HepG2 (cell line): ENCODE data around the gene ITPK1. TPM values are rescaled to one million over a fixed set of nuclear protein-coding genes. Genes with fewer than 3 reads are reported as not detected.

Experiments used
- ATAC-seq: fragments of 200-7000 bp; cut with Tn5 transposase; 3 replicates; pipeline ENCODE4 v1.9.1; 2020; ENCODE audit warnings: mild to moderate bottlenecking, moderate library complexity
- BruUV-seq: library from RNA; stranded (reverse); fragments of 400-500 nt; replicated peaks from 2 replicates; lab custom pipeline; 2021; lab: Mats Ljungman, UMichigan
- CTCF ChIA-PET: fragments of 300-600 bp; formaldehyde crosslinking; extraction: SDS; loops from one replicate; lab custom pipeline; 2021; ENCODE audit warnings: low total read pairs, inconsistent platforms, low intra/inter-chr PET ratio; lab: Yijun Ruan, JAX
- POLR2A ChIA-PET: fragments of 350-600 bp; sonication (Branson Sonifier 250); formaldehyde crosslinking; loops from one replicate; lab custom pipeline; 2020; ENCODE audit warnings: antibody characterized with exemption, inconsistent platforms; lab: Yijun Ruan, JAX
- DNase-seq: peaks from one replicate; pipeline ENCODE4 v3.0.0-alpha.2; 2015; ENCODE audit warnings: low spot score
- FAIRE-seq: peaks from 3 replicates; lab custom pipeline; 2011; peaks lifted over from hg19 to GRCh38; lab: Jason Lieb, UNC
- H2AFZ ChIP-seq: one replicate; pipeline ENCODE4 v1.6.1; 2011; ENCODE audit warnings: low read length, inconsistent platforms
- H3K27ac ChIP-seq: fragments of 300-600 bp; 3 replicates; pipeline ENCODE4 v1.8.0; 2011; ENCODE audit warnings: mixed run types, mild to moderate bottlenecking, mixed read lengths, low read length, inconsistent platforms; ENCODE audit not compliant: insufficient read depth; ENCODE audit errors: extremely low read length
- H3K27me3 ChIP-seq, 2 experiments: fragments of 200-600 bp in 1 of 2; 2 replicates in 1 of 2; 3 replicates in 1 of 2; pipeline versions ENCODE4 v1.6.0 to v1.8.0; 2011; ENCODE audit warnings: low read length in 2 of 2, mild to moderate bottlenecking in 2 of 2, moderate library complexity in 2 of 2, inconsistent platforms in 1 of 2; ENCODE audit not compliant: insufficient read depth in 2 of 2, control insufficient read depth in 1 of 2
- H3K36me3 ChIP-seq, 2 experiments: fragments of 200-600 bp in 1 of 2; replicated peaks in 1 of 2; 2 replicates in 1 of 2; 3 replicates in 1 of 2; pipeline versions ENCODE4 v1.5.1 to v1.8.0; 2011; ENCODE audit warnings: low read length in 2 of 2, inconsistent platforms in 1 of 2; ENCODE audit not compliant: insufficient read depth in 2 of 2, control insufficient read depth in 1 of 2
- H3K4me1 ChIP-seq: 2 replicates; pipeline ENCODE4 v1.5.1; 2012; ENCODE audit warnings: low read length, inconsistent platforms; ENCODE audit not compliant: insufficient read depth
- H3K4me2 ChIP-seq: 2 replicates; pipeline ENCODE4 v1.6.0; 2011; ENCODE audit warnings: low read depth, low read length, inconsistent platforms
- H3K4me3 ChIP-seq, 3 experiments: fragments of 200-600 bp in 1 of 3; sonication (generic), shearing (Covaris generic) in 1 of 3; replicated peaks in 1 of 3; 2 replicates each; pipeline ENCODE4 v1.5.1; 2011 to 2016; ENCODE audit warnings: low read length in 3 of 3, inconsistent platforms in 2 of 3, low read depth in 2 of 3, mild to moderate bottlenecking in 2 of 3, control low read depth in 1 of 3, mixed read lengths in 1 of 3; ENCODE audit not compliant: insufficient read depth in 1 of 3
- H3K79me2 ChIP-seq: one replicate; pipeline ENCODE4 v1.6.1; 2011; ENCODE audit warnings: low read length, inconsistent platforms; ENCODE audit not compliant: insufficient read depth
- H3K9ac ChIP-seq: 2 replicates; pipeline ENCODE4 v1.6.0; 2011; ENCODE audit warnings: mild to moderate bottlenecking, low read depth, low read length, inconsistent platforms; ENCODE audit not compliant: insufficient read depth
- H3K9me3 ChIP-seq: 2 replicates; pipeline ENCODE4 v1.5.1; 2012; ENCODE audit warnings: mild to moderate bottlenecking, low read length
- H4K20me1 ChIP-seq: 2 replicates; pipeline ENCODE4 v1.6.0; 2011; ENCODE audit warnings: inconsistent platforms, mild to moderate bottlenecking, low read length, moderate library complexity; ENCODE audit not compliant: insufficient read depth
- DMTF1 ChIP-seq: sonication (generic); formaldehyde crosslinking; IDR thresholded peaks from 2 replicates; pipeline ENCODE4 v1.4.0; 2020; ENCODE audit warnings: mild to moderate bottlenecking, missing genetic modification reagents
- NFATC3 ChIP-seq: sonication (generic); formaldehyde crosslinking; IDR thresholded peaks from 2 replicates; pipeline ENCODE4 v1.5.1; 2020; ENCODE audit warnings: mild to moderate bottlenecking, missing genetic modification reagents
- NFIB ChIP-seq: sonication (generic); formaldehyde crosslinking; IDR thresholded peaks from 2 replicates; pipeline ENCODE4 v1.9.0; 2021; ENCODE audit warnings: missing genetic modification reagents, mild to moderate bottlenecking, borderline replicate concordance
- NFKB2 ChIP-seq: sonication (generic); formaldehyde crosslinking; IDR thresholded peaks from 2 replicates; pipeline ENCODE4 v1.4.0; 2020; ENCODE audit warnings: missing genetic modification reagents, borderline replicate concordance
- PATZ1 ChIP-seq: sonication (generic); formaldehyde crosslinking; IDR thresholded peaks from 2 replicates; pipeline ENCODE4 v1.4.0; 2020; ENCODE audit warnings: missing genetic modification reagents
- PAXIP1 ChIP-seq: sonication (generic); formaldehyde crosslinking; conservative IDR thresholded peaks from 2 replicates; pipeline ENCODE4 v1.4.0; 2020; ENCODE audit warnings: mild to moderate bottlenecking, missing genetic modification reagents, moderate library complexity
- SIX1 ChIP-seq: sonication (generic); formaldehyde crosslinking; IDR thresholded peaks from 2 replicates; pipeline ENCODE4 v1.4.0; 2020; ENCODE audit warnings: missing genetic modification reagents, borderline replicate concordance
- SYNCRIP ChIP-seq: fragments of 200-400 bp; formaldehyde crosslinking; IDR thresholded peaks from 2 replicates; pipeline ENCODE4 v1.6.1; 2018; ENCODE audit warnings: mild to moderate bottlenecking, low read depth, low read length; ENCODE audit not compliant: insufficient read depth
- ZNF280B ChIP-seq: sonication (generic); formaldehyde crosslinking; IDR thresholded peaks from 2 replicates; pipeline ENCODE4 v1.5.0; 2020; ENCODE audit warnings: missing genetic modification reagents, mild to moderate bottlenecking, borderline replicate concordance
- ZNF484 ChIP-seq: sonication (generic); formaldehyde crosslinking; IDR thresholded peaks from 2 replicates; pipeline ENCODE4 v1.5.1; 2020; ENCODE audit warnings: mild to moderate bottlenecking, low read depth, missing genetic modification reagents, borderline replicate concordance
- ZNF501 ChIP-seq: sonication (generic); formaldehyde crosslinking; IDR thresholded peaks from 2 replicates; pipeline ENCODE4 v1.5.1; 2020; ENCODE audit warnings: mild to moderate bottlenecking, moderate library complexity, missing genetic modification reagents
- WGBS: methylation state at CpG from one replicate; pipeline ENCODE4 v1.1.6; 2017; ENCODE audit warnings: low lambda C conversion rate; 5-methylcytosine and 5-hydroxymethylcytosine counted together
- in situ Hi-C: cut with HindIII; loops from 2 replicates; pipeline ENCODE4 v1.10.0; 2017; ENCODE audit warnings: low pct_unique_long_range_greater_than_20kb; ENCODE audit not compliant: extremely low pct_ligation_motif_present
- intact Hi-C: fragments of 100-400 bp; cut with micrococcal nuclease; formaldehyde crosslinking; loops from one replicate; pipeline ENCODE4 v1.10.0; 2022; ENCODE audit not compliant: unreplicated experiment
- polyA plus RNA-seq, 8 experiments: library from polyadenylated mRNA; depleted of rRNA in 3 of 8; stranded (reverse) in 7 of 8; unstranded in 1 of 8; fragments of >200 nt; fragmentation: Illumina TruSeq in 4 of 8; extraction: Trizol in 4 of 8; gene quantifications; 2 replicates each; pipeline versions ENCODE4 v1.2.1 to v1.2.3, GENCODE V29; 2011 to 2016; ENCODE audit warnings: low read depth in 4 of 8, missing spikeins in 1 of 8, mixed read lengths in 1 of 8; ENCODE audit not compliant: insufficient read depth in 1 of 8
- total RNA-seq, 5 experiments: library from RNA; depleted of rRNA; stranded (reverse); fragments of >200 nt; fragmentation: Illumina TruSeq; extraction: Trizol; gene quantifications; 2 replicates each; pipeline ENCODE4 v1.2.3, GENCODE V29; 2016; ENCODE audit warnings: low read depth in 1 of 5

The ITPK1 gene
- total and polyA plus RNA-seq, 2 of the 13 experiments (the other 11 are each of a cell fraction or from before 2014, with no cell fraction given): 20.5 to 47.5 TPM

- TF ChIP-seq ZNF501 (CRISPR knock-in tag): no peak
- TF ChIP-seq DMTF1: no peak
- TF ChIP-seq SIX1: no peak
- TF ChIP-seq NFATC3 (CRISPR knock-in tag): no peak
- no peak for TF ChIP-seq NFIB
Observed at GRCh38 chr14:93163564-93163963, 47.8 kb upstream of the ITPK1 start (continued).

GRCh38 chr14:93161411-93161940, 45.8 kb upstream of the ITPK1 start:
- in situ Hi-C loops: no loop called here
- H3K27ac ChIP-seq: no peak overlapping the region
- H3K9me3 ChIP-seq: no peaks in the 10 kb centered on the region
- intact Hi-C loops: no loop called here
- ChIA-PET POLR2A (no interaction called here), CTCF (no interaction called here)
- no peaks in the 10 kb centered on the region for H3K36me3 ChIP-seq
- H3K4me2 ChIP-seq: peak overlapping the region; percentile 12; the same call in 1 of the 2 replicates
- H4K20me1 ChIP-seq: no peaks in the 10 kb centered on the region
- peaks cover 47% of the 10 kb centered on the region for H3K4me1 ChIP-seq
- H2AFZ ChIP-seq: peak overlapping the region; percentile 19
- no peak overlapping the region for H3K4me3 ChIP-seq
- FAIRE-seq: no peak
- H3K79me2 ChIP-seq: no peaks in the 10 kb centered on the region
- WGBS: 14% methylated on average over 4 of the region's 4 CpGs
- DNase-seq: no peak
- no TSS peak for BruUV-seq
- H3K27me3 ChIP-seq: no peaks in the 10 kb centered on the region; a peak in 1 of 5 replicates
- ATAC-seq: no peak
- no peak overlapping the region for H3K9ac ChIP-seq
- TF ChIP-seq NFKB2 (CRISPR knock-in tag) (no peak), ZNF484 (CRISPR knock-in tag) (no peak), PATZ1 (CRISPR knock-in tag) (no peak), ZNF280B (CRISPR knock-in tag) (no peak), PAXIP1 (CRISPR knock-in tag) (no peak), SYNCRIP (no peak)
